Upper lobe of left lung (tissue), 6 donors: ENCODE data around the gene CEP250. TPM values are rescaled to one million over a fixed set of nuclear protein-coding genes. Genes with fewer than 3 reads are reported as not detected.

ENCODE experiments used
- ATAC-seq, 2 donors: fragments of 200-7000 bp; cut with Tn5 transposase; one replicate each; pipeline ENCODE4 v1.9.1; 2022; ENCODE audit warnings: mild to moderate bottlenecking in 2 of 2, moderate library complexity in 2 of 2; ENCODE audit not compliant: low FRiP score in 2 of 2
- DNase-seq, 2 donors: peaks; one replicate each; pipeline ENCODE4 v3.0.0-alpha.2; 2019 to 2020
- H3K27ac ChIP-seq, 4 donors: fragments of 200-600 bp; sonication (generic); one replicate each; pipeline ENCODE4 v1.5.1; 2016 to 2019
- H3K27me3 ChIP-seq, 4 donors: fragments of 200-600 bp; sonication (generic); one replicate each; pipeline ENCODE4 v1.5.1; 2017 to 2019
- H3K36me3 ChIP-seq, 4 donors: fragments of 200-600 bp; sonication (generic); one replicate each; pipeline ENCODE4 v1.5.1; 2016 to 2019
- H3K4me1 ChIP-seq, 4 donors: fragments of 200-600 bp; sonication (generic); one replicate each; pipeline ENCODE4 v1.5.1; 2018 to 2019
- H3K4me3 ChIP-seq, 4 donors: fragments of 200-600 bp; sonication (generic); one replicate each; pipeline ENCODE4 v1.5.1; 2017 to 2019; ENCODE audit warnings: mild to moderate bottlenecking in 2 of 4, moderate library complexity in 1 of 4
- H3K9me3 ChIP-seq, 4 donors: fragments of 200-600 bp; sonication (generic); one replicate each; pipeline ENCODE4 v1.5.1; 2018 to 2019
- CTCF ChIP-seq, 6 experiments: fragments of 450-650 bp in 4 of 6; fragments of 200-600 bp in 2 of 6; sonication (generic) in 2 of 6; IDR thresholded peaks; one replicate each; pipeline ENCODE4 v1.5.1; 2016 to 2019; ENCODE audit warnings: antibody characterized with exemption in 6 of 6
- EP300 ChIP-seq, 4 donors: sonication (generic); formaldehyde crosslinking; IDR thresholded peaks; one replicate each; pipeline ENCODE4 v1.5.1; 2017; ENCODE audit warnings: antibody characterized with exemption in 4 of 4, control low read depth in 2 of 4
- POLR2A ChIP-seq, 4 donors: fragments of 450-650 bp; IDR thresholded peaks; one replicate each; pipeline ENCODE4 v1.5.1; 2016 to 2017; ENCODE audit warnings: antibody characterized with exemption in 4 of 4, mild to moderate bottlenecking in 2 of 4
- POLR2AphosphoS5 ChIP-seq, 2 donors: sonication (generic); formaldehyde crosslinking; IDR thresholded peaks; one replicate each; pipeline ENCODE4 v1.5.1; 2017; ENCODE audit warnings: antibody characterized with exemption in 2 of 2
- WGBS, 2 donors: methylation state at CpG; one replicate each; pipeline ENCODE4 v1.1.5; 2017 to 2018; 5-methylcytosine and 5-hydroxymethylcytosine counted together
- total RNA-seq, 6 donors: library from RNA; depleted of rRNA in 4 of 6; stranded (reverse); fragments of >200 nt in 4 of 6; gene quantifications; one replicate each; pipeline versions ENCODE4 v1.1.0 to v1.2.1, GENCODE V29; 2016 to 2021
- donor health status: DM: no; HTN: no; CAD: no; lungs with moderate emphysema.
- donor health status: DM: no; HTN: yes; CAD: no; lungs with severe emphysema.

CEP250 gene
- total RNA-seq, 6 donors from 2014 or later = 15.4 to 66.6 (median 29.6) TPM

- Histone ChIP-seq H3K9me3 (no peaks in the 10 kb centered on the region), H3K4me1 (no peaks in the 10 kb centered on the region), H3K27ac (no peak overlapping the region), H3K4me3 (no peak overlapping the region), H3K27me3 (no peaks in the 10 kb centered on the region), H3K36me3 (no peaks in the 10 kb centered on the region)
- TF ChIP-seq CTCF (IDR thresholded peaks at IDR 0.05) = no peak
- no peak for TF ChIP-seq EP300 (IDR thresholded peaks at IDR 0.05)
- no peak for TF ChIP-seq POLR2AphosphoS5 (IDR thresholded peaks at IDR 0.05)
- no peak for TF ChIP-seq POLR2A (IDR thresholded peaks at IDR 0.05)
- no peak for ATAC-seq
- DNase-seq = no peak
- 85 to 88% methylated on average over 12 of the region's 12 CpGs for WGBS, 2 donors
These were observed 71.8 kb downstream of the CEP250 start for GRCh38 chr20:35527122-35527769.

- Histone ChIP-seq H3K36me3 (no peaks in the 10 kb centered on the region), H3K4me1 (no peaks in the 10 kb centered on the region), H3K27ac (no peak within 1 kb of the TSS), H3K27me3 (no peaks in the 10 kb centered on the region), H3K4me3 (no peak within 1 kb of the TSS), H3K9me3 (no peaks in the 10 kb centered on the region)
- TF ChIP-seq EP300 (IDR thresholded peaks at IDR 0.05) (no peak), CTCF (IDR thresholded peaks at IDR 0.05) (no peak), POLR2A (IDR thresholded peaks at IDR 0.05) (no peak)
- ATAC-seq (no peak), DNase-seq (no peak)
- 84 to 92% methylated on average over 2 of the region's 2 CpGs for WGBS, 2 donors
These were observed 74.2 kb downstream of the CEP250 start, which contains the start of gene C20orf173 for GRCh38 chr20:35529552-35529951. Gene C20orf173, minus strand, starts transcription at chr20:35529652. Its CDS starts 279 bp downstream, at chr20:35529373.

- TF ChIP-seq POLR2AphosphoS5 (IDR thresholded peaks at IDR 0.05) (no peak), EP300 (IDR thresholded peaks at IDR 0.05) (peak in 1 of 4 donors; percentile 27)
- Histone ChIP-seq H3K27ac (no peak overlapping the region), H3K27me3 (no peaks in the 10 kb centered on the region), H3K4me1 (peaks cover 13 to 18% (median 17%) of the 10 kb centered on the region in 4 donors), H3K9me3 (no peaks in the 10 kb centered on the region), H3K4me3 (peak overlapping the region in 1 of 4 donors; percentile 19), H3K36me3 (peaks cover 0 to 16% (median 3%) of the 10 kb centered on the region in 4 donors)
- WGBS, 2 donors = 45 to 64% methylated on average over 11 of the region's 11 CpGs
- ATAC-seq (no peak), DNase-seq (peak in 1 of 2 donors; percentile 62)
These were observed 84.4 kb downstream of the CEP250 start for GRCh38 chr20:35539756-35540212.

- WGBS, 2 donors = 34 to 36% methylated on average over 13 of the region's 13 CpGs
- TF ChIP-seq POLR2AphosphoS5 (IDR thresholded peaks at IDR 0.05) (no peak), POLR2A (IDR thresholded peaks at IDR 0.05) (no peak), CTCF (IDR thresholded peaks at IDR 0.05) (no peak), EP300 (IDR thresholded peaks at IDR 0.05) (no peak)
- Histone ChIP-seq H3K27ac (peak overlapping the region in 2 of 4 donors; percentile 82 to 84), H3K9me3 (no peaks in the 10 kb centered on the region), H3K4me3 (peak overlapping the region in 3 of 4 donors; percentile 58 to 66 (median 61)), H3K36me3 (peaks cover 0 to 22% (median 3%) of the 10 kb centered on the region in 4 donors), H3K4me1 (peaks cover 13 to 18% (median 17%) of the 10 kb centered on the region in 4 donors), H3K27me3 (no peaks in the 10 kb centered on the region)
- no peak for DNase-seq
- ATAC-seq = no peak
These were observed 85.9 kb downstream of the CEP250 start for GRCh38 chr20:35541118-35541782.
